Colon (tissue), 2 donors: ENCODE data around the gene CD40.

Experiments used
- FAIRE-seq: peaks from 2 replicates; lab custom pipeline; 2012; peaks lifted over from hg19 to GRCh38; lab: Jason Lieb, UNC
- donor health status: control.
- donor health status: control.

CD40 gene

GRCh38 chr20:46148313-46149208, 30.4 kb downstream of the CD40 start:
- no peak for FAIRE-seq

- no peak for FAIRE-seq
Observed at GRCh38 chr20:46150943-46151342, 32.8 kb downstream of the CD40 start.

- no peak for FAIRE-seq
Observed at GRCh38 chr20:46151936-46152335, 33.8 kb downstream of the CD40 start.

- FAIRE-seq, result no peak
Observed at GRCh38 chr20:46152824-46153586, 34.9 kb downstream of the CD40 start.

- FAIRE-seq, result no peak
Observed at GRCh38 chr20:46154305-46154704, 36.2 kb downstream of the CD40 start.

- no peak for FAIRE-seq
Observed at GRCh38 chr20:46154796-46155195, 36.7 kb downstream of the CD40 start.

GRCh38 chr20:46156065-46156464, 38.0 kb downstream of the CD40 start:
- no peak for FAIRE-seq

- no peak for FAIRE-seq
Observed at GRCh38 chr20:46157076-46157592, 39.0 kb downstream of the CD40 start.

- FAIRE-seq, result no peak
Observed at GRCh38 chr20:46157625-46158024, 39.5 kb downstream of the CD40 start.

GRCh38 chr20:46158476-46158987, 40.4 kb downstream of the CD40 start:
- no peak for FAIRE-seq

GRCh38 chr20:46159101-46159897, 41.2 kb downstream of the CD40 start:
- no peak for FAIRE-seq

- FAIRE-seq, result no peak
Observed at GRCh38 chr20:46160661-46161060, 42.5 kb downstream of the CD40 start.

GRCh38 chr20:46161921-46162320, 43.8 kb downstream of the CD40 start:
- no peak for FAIRE-seq

- FAIRE-seq, result no peak
Observed at GRCh38 chr20:46164254-46164653, 46.1 kb downstream of the CD40 start.

GRCh38 chr20:46167080-46167479, 49.0 kb downstream of the CD40 start:
- FAIRE-seq, result no peak

- FAIRE-seq, result no peak
Observed at GRCh38 chr20:46168438-46168837, 50.3 kb downstream of the CD40 start.

- no peak for FAIRE-seq
Observed at GRCh38 chr20:46169245-46170171, 51.4 kb downstream of the CD40 start.

GRCh38 chr20:46171476-46171875, 53.4 kb downstream of the CD40 start:
- no peak for FAIRE-seq

- FAIRE-seq, result no peak
Observed at GRCh38 chr20:46171909-46172308, 53.8 kb downstream of the CD40 start.

- FAIRE-seq, result no peak
Observed at GRCh38 chr20:46172455-46172854, 54.3 kb downstream of the CD40 start.

- FAIRE-seq, result no peak
Observed at GRCh38 chr20:46172961-46173536, 54.9 kb downstream of the CD40 start.
